Stimulated activated CD8-positive, alpha-beta memory T cell treated with anti-CD3 and anti-CD28 coated beads, Interleukin-7, amount 100 ng/mL, for 4 hours (primary cell): ENCODE data around the gene CRACDL.
"Not testable (repeated sequence)": the region's sequence is repeated elsewhere in the genome, so short reads cannot be mapped to it uniquely, and the experiment has no call there.

Experiments used
- DNase-seq, 2 donors: peaks; one replicate each; pipeline ENCODE4 v3.0.0-alpha.2; 2020; ENCODE audit warnings: low read depth in 2 of 2

CRACDL gene

DNA sequence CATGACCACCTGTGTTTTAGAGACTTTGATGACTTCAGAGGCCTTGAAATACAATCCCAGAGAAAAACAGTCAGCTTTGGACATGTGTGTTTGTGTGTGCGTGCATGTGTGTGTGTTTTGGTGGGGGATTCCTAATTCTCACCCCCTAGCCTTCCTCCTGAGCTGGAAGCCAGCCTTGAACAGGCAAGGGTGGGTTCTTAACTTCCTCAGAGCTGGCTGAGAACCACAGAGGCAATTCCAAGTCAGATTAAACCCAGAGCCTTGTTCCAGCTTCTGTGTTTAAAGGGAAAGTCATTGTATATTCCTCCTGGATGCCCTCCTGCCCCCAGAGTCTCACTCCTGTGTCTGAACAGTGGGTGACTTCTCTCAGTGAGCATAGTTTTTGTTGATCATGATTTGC is 159.9 kb downstream of the CRACDL start:
- no peak for DNase-seq

- DNase-seq, result no peak
Measured at GRCh38 chr2:98775146-98775986, 160.7 kb downstream of the CRACDL start.

DNA sequence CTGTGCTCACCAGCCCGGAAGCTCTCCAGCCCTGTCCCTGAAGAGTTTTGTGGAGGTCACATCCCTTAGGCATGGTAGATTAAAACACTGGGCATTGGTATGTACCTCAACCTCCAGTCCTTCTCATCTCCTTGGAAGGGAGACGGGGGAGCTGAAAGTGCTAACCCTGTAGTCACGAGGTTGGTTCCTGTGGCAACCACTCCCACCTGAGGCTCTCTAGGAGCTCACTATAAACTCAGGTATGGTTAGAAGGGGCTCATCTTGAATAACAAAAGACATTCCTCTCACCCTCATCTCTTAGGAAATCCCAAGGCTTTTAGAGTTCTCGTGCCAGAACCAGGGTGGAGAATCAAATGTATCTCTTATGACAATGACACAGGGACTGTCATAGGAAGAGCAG is 162.1 kb downstream of the CRACDL start:
- DNase-seq, result no peak

DNA sequence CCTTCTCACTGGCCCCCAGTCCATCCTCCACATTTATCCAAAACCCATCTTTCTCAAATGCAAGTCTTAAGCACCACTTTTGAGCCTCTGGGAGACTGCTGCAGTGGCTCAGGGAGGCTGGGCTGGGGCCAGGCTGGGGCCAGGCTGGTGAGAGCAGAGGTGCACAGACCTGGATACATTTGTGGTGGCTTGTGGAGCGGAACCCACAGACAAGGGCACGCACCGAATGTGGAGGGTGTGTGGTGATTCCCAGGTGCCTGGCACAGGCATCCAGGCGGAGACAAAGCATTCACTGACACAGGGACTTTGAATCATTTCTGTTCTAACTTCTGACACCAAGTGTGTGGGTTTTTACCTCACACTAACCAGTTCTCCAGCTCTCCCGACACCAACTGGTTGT is 162.9 kb downstream of the CRACDL start:
- DNase-seq, result no peak

- DNase-seq, result no peak
Measured at GRCh38 chr2:98772536-98772935, 163.5 kb downstream of the CRACDL start.

- peak in 1 of 2 donors; percentile 47 for DNase-seq
Measured at GRCh38 chr2:98771721-98772524, 164.1 kb downstream of the CRACDL start.

DNA sequence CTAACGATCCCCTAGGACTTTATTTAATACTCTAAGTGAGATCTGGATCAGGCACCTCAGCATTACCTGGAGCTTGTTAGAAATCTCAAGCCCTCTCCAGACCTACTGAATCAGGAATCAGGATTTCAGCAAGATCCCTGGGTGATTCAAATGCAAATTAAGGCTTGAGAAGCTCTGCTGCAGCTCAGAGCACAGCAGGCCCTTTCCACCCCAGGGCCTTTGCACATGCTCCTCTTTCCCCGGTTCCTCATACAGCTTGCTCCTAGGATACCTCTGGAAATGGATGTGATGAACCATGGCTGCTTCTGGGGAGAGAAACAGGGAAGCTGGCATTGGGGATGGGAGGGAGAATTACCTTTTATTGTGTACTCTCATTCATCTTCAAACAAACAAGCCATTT is 164.8 kb downstream of the CRACDL start:
- DNase-seq, result no peak

GRCh38 chr2:98769784-98770183 is 166.2 kb downstream of the CRACDL start:
- DNase-seq, result no peak

DNA sequence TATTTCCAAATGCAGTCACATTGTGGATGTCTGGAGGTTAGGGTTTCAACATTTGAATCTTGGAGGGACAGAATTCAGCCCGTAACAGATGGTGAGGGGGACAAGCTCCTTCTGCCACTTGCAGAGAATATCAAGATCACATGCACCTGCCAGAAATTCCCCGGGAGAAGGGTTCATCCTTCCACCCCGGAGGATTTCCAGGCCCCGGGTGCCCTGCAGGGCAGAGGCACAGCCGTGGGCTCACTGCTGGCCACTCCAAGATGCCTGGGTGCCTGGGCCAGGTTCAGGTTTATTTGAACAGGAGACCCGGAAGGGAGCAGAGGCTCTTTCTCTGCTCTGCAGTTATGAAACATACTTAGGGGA is 166.9 kb downstream of the CRACDL start:
- no peak for DNase-seq

GRCh38 chr2:98768384-98769113 is 167.5 kb downstream of the CRACDL start:
- DNase-seq, result peak in 1 of 2 donors; percentile 30

GRCh38 chr2:98764499-98764898 is 171.5 kb downstream of the CRACDL start:
- no peak for DNase-seq

- DNase-seq, result no peak
Measured at GRCh38 chr2:98763209-98763951, 172.6 kb downstream of the CRACDL start.

DNA sequence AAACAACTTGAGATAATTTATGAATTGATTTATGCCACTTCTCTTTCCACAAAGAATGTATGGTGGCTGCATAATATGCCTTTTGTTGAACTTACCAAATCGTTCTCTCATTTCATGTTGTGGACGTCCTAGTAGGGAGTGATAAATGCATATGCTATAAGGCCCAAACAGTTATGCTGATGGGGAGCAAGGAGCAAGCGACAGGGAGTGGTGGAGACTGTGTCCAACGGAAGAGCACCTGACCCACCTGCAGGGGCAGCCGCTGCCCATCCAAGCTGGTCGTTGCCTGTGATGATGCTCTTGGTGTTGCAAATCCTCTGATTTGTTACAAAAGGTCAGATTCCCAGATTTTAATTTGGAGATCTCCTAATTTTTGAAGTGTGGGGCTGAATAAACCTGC is 174.1 kb downstream of the CRACDL start:
- no peak for DNase-seq

DNA sequence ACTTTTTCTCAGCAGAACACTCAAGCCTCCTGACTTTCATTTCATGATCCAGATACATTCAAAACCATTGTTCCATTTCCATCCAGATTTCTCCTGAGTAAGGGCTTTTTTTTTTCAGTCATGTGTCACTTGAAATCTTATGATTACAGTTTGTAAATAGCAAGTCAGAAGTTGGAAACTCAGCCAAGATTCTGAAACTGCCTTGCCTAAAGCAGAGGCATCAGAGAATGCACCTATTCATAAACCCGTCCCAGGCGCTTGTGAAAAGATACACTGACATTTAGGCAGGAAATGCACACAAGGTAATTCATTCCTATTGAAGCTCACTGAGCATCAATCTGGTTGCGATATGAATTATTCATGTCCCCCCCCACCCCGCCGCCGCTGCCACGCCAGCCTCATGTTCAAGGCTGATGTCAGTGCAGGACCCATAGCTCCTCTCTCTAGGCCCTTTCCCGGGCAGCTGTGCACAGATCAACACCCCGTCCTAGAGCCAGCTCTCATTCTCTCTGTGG is 174.7 kb downstream of the CRACDL start:
- DNase-seq, result peak in 1 of 2 donors; percentile 55

DNA sequence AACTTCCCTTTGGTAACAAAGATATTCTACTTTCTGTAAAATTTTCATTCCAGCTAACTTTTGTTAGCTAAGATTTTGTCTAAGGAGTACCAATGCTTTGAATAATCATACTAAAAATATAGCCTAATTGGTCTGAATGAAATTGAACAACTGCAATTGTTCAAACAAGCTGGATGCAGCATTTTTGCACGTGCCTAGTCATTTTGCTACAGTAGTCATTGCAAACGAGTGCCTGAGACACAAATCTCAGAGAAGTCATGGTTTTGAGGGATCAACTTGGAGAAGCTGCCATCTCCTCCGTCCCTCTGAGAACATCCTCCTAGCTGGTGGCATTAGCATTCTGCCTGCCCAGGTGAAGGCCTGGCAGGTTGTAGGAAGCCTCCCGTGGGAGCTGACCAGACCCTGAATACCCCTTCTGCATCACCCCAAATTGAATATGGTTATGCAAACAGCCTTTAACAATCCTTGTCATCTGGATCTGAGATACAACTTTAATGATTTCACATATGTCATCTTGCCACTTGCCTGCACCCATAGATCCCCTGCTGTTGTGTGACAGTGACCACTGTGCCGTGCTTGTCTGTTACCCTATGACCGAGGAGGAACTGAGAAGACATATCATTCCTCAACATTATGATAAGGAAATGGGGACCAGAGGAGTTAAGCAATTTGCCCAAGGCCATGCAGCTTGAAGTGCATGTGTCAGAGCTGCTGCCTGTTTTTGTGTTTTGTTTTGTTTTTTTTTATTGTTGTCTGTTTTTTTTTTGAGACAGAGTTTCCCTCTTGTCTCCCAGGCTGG is 176.0 kb downstream of the CRACDL start:
- DNase-seq, result no peak

GRCh38 chr2:98759338-98759737 is 176.7 kb downstream of the CRACDL start:
- DNase-seq, result no peak

DNA sequence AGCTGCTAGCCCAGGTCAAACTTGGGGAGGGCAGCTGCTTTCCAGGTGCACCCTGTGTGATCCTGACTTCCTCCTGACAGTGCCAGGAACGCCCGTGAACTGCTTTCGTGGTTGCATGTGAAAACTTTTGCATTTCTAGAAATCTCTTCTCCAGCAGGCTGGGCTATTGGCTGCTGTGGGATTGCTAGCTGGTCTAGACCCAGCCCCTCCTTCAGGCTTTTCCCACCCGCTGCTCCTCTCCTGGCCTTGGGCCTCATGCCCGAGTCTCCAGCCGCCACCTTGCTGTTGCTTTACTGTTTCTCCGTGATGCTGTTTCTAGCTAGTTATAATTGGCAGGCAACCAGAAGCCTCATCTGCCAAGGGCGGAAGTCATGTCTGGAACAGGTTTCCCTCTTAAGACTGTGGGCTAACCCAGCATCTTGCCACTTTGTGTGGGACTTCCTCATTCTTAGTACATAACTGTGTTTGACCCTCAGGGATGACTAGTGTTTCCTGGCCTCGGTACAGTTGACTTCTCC is 178.1 kb downstream of the CRACDL start:
- DNase-seq, result peak in 1 of 2 donors; percentile 41

- no peak for DNase-seq
Measured at GRCh38 chr2:98753801-98754200, 182.2 kb downstream of the CRACDL start.

DNA sequence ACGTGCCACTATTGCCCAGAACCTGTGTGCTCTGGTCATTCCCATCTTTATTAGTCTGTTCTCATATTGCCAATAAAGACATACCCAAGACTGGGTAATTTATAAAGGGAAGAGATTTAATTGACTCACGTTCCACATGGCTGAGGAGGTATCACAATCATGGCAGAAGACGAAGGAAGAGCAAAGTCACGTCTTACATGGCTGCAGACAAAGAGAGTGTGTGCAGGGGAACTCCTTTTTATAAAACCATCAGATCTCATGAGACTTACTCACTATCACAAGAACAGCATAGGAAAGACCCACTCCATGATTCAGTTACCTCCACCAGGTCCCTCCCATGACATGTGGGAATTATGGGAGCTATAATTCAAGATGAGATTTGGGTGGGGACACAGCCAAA is 183.3 kb downstream of the CRACDL start:
- DNase-seq, result not testable (repeated sequence)

DNA sequence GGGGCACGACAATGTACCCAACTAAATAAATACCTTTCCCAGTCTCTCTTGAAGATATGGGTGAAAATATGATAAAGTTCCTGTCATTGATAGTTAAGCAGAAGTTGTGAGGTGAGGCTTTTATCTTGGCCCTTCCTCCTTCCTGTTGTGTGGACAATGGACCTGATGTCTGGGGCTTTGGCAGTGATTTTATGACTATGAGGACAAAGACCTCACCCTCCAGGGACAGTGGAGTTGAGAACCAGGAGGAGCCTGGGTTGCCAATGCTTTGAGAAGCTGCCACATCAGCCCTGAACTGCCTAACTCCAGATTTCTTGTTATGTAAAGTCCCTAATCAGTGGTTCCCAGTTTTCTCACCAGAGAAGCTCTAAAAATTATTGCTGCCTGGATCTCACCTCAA is 184.3 kb downstream of the CRACDL start:
- no peak for DNase-seq
